GM21717 (cell line): ENCODE measurements around the gene KLF7.

ENCODE experiments used
- ATAC-seq: cut with Tn5 transposase; IDR thresholded peaks from one replicate; pipeline ENCODE4 v1.9.1; 2021; ENCODE audit warnings: mild to moderate bottlenecking, moderate library complexity; ENCODE audit not compliant: unreplicated experiment

Gene KLF7

DNA sequence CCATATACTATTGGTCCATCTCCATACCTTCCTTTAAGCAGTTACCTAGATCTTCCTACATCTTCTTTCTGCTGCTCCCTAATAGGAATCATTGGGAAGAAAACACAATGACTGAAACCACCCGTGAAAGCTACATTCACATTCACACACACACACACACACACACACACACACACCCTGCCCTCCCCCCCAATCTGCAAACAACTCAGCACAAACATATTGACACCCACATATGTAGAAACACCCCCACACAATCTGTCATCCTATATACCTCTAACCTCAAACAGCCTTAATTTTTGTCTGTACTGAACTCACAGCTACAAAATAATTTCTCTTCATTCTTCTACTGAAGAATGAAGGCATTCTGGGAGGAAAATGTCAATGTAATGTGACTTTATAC is 63.8 kb downstream of the KLF7 start:
- no peak for ATAC-seq

DNA sequence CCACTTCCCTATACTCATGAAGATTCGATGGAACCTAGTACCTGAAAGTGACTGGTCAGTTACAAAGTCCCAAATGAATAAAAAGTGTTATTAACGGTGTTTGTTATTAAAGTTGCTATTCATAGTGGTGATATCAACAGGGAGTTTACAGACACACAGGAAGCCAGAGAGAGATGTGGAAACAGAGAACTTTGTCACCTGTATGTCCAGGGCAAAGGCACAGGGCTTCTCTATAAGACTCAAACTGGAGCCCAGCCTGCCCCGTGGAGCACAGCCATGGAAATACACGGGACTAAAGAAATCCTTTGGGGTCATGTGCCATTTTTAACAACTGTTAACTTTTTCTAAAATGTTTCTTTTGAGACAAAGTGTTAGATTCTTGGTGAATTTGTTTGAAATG is 68.5 kb downstream of the KLF7 start:
- ATAC-seq, result no peak

DNA sequence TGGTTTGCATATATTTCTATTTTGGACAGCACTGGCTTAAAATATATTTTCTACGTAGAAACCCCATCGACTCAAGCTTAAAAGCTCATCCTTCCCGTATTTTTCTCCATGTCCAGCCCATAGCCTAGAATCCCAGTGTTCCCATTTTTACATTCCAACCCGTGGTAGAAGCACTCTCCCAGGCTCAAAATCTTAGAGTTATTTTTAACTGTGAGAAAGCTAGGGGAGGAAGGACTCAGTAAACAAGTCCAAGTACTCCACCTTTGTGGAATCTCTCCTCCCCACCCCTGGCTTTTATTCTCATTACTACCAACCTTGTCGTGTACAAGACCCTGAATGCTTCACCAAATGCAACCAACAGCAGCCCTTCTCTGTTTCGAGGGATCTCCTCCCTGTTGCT is 69.8 kb downstream of the KLF7 start:
- no peak for ATAC-seq

DNA sequence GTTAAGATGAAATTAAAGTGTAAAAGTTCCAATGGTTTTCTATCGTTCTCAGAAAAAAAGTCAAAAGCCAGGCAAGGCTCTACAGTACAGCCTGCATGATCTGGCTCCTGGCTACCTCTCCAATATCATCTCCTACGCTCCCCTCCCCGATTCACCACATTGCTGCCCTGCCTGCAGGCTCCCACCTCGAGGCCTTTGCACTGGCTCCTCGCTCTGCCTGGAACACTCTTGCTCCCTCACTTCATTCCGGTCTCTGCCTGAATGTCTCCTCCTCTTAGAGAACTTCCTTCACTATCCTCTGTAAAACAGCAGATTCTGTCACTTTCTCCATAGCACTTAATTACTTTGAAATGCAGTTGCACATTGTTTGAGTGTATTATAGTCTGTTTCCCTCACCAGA is 72.5 kb downstream of the KLF7 start:
- ATAC-seq, result no peak

DNA sequence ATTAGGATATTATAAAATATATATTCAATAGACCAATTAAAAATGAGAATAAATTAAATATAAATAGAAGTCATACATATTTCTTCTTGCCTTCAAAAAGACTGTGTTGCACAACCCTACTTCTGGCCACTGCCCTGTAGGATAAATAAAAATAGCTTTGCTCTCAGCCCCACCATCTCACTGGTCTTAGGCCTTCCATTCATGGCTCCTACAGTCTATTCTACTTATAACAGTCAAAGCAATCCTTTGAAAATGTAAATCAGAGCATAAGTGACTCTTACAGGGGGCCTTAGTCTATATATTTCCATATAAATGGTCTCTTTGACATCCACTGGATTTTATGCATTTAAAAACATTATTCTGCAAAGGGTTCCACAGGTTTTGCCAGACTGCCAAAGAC is 72.9 kb downstream of the KLF7 start:
- no peak for ATAC-seq

DNA sequence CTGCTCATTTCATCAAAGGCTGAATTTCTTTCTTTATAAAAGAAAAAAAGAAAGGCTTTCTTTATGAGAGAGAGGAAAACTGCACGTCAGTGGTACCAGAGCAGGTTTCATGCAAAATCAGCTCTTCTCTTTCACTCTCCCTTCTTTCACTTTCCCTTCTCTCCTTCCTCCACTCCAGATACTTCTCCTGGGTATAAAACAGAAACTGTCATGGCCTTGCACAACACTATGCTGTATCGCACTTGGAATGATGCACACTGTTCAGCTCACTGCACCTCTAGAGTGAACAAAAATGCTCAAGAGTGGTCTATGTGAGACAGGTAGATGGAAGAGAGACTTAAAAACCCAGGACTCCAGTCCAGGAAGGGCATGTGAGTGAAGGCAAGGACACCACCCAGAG is 73.8 kb downstream of the KLF7 start:
- no peak for ATAC-seq

DNA sequence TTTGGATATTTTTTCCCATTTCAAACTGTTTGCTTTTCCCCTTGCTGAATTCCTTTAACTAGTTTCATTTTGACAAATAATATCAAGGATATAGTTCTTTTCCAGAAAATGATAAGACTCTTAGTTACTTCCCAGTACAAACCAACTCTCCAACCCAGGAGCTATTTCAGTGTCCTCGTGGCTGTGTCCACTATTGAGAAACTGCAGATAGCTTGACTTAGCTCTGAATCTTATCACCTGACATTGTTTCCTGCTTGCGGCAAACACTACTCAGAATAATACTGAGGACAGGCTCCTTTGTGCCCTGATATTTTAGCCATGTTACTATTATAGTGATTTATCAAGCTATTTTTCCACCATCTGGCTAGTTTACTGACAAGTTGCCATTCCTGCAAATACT is 74.6 kb downstream of the KLF7 start:
- no peak for ATAC-seq

DNA sequence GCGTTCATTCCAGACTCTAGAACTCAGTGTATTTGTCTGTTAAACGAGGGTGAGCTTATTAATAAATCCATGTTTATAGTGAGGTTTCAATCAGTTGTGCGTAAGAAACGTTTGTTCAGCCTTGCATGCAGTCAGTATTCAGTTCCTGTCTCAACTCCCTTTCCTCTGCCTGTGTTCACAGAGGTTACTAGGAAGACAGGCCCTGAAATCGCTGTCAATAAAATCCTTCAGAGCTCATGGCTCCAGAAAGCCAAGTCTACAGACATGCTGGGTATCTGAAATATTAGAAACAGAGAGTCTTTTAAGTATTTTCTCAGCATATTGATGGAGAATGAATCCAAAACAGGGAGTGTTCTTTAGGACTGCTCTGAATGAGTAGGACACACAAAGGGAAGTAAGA is 75.4 kb downstream of the KLF7 start:
- no peak for ATAC-seq

DNA sequence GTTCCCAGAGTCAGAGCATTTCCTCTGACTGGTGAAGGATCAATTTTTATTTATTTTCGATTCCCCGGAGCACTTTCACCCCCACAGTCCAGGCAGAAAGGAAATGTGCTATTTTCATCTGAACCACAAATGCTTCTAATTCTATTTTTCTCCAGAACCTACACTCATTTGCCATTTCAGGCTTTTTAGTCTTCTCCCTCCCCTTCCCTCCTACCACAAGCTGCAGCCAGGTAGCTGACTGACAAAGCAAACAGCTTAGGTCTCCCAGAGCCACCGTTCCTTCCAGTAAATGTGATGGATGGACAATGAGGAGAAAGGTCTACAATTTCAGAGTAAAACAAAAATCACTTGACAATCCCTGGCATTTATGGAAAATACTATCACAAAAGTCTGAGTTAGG is 76.9 kb downstream of the KLF7 start:
- no peak for ATAC-seq

DNA sequence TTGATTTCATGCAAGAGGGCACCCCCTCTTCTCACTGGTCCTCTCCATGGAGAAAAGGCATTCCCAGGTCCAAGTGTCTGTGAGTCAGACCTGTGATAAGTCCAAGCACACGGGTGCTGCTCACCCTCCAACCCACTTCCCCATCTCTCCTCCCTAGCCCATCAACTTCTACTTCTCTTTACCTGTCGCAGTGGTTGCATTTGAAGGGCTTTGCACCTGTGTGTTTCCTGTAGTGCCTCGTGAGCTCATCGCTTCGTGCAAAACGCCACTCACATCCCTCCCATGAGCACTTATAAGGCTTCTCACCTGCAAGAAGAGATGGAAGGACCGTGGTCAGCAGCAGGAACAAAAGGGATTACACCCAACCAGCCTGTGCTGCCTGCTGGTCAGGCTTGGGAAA is 77.5 kb downstream of the KLF7 start:
- no peak for ATAC-seq

DNA sequence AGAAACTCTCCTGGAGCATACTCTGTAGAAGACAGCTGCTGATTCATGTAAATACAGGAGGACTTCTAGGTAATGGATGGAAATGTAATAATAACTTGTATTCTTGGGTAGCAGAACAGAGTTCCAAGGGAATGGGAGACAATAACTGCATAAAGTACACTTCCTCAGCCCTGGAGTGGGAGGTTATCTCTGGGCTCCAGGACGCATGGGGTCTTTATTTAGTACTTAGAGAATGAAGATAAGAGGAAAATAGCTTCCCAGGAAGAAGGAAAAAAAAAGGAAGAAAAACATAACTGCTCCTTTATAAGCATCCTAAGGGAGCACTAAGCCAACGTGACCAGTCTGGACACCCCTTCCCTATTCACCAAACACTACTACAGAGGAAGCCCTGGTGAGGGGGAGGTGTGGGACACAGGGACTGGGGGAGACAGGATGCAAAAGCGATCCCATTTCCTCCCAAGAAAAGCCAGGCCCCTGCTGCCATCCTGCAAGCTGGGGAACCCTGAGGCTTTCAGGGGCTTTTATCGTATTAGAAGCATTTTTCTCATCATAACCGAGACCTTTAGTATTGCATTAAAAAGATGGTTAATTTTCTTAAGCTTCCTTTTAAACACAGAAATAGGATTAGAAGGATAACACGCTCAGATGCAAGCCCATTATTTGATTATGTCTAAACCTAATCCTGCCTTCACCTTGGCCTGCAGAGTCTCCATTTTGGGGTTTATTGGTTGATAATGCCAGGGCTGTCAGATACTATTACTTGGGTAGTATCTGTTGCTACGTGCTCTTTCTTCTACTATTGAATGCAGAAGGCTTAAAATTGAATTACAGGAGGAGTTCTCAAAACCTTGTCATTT is 78.5 kb downstream of the KLF7 start:
- ATAC-seq, result no peak

DNA sequence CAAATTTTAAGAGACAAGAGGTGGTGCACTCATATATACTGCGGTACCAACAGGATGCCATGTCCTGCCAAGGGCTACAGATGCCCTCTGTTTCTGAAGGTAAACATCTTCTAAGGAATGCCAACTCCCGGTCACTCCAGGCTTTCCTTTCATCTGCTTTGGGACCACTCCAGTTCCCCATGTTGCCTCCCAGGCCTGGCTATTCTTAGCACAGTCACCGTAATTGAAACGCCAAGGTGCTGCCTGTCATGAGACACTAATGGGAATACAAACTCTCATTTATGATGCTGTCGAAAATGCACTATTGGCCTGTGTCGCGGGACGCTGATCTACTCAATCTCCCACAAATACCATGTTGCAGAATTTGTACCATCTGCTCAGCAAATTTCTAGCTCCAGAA is 79.6 kb downstream of the KLF7 start:
- no peak for ATAC-seq

DNA sequence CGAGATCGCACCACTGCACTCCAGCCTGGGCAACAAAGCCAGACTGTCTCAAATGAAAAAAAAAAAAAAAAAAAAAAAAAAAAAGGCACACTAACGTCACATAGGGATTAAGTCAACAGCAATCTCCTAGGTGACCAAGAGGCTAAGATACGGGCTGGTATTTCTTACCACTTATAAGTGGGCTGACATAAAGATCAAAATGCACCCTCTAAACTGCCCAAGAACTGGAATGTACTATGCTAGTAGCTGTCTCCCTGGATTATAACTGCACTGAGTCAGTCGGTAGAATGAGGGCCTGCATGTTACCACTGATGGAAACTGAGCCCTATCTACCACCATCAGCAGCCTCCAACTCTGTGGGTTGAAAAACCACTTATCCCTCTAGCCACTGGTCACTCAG is 80.6 kb downstream of the KLF7 start:
- no peak for ATAC-seq

DNA sequence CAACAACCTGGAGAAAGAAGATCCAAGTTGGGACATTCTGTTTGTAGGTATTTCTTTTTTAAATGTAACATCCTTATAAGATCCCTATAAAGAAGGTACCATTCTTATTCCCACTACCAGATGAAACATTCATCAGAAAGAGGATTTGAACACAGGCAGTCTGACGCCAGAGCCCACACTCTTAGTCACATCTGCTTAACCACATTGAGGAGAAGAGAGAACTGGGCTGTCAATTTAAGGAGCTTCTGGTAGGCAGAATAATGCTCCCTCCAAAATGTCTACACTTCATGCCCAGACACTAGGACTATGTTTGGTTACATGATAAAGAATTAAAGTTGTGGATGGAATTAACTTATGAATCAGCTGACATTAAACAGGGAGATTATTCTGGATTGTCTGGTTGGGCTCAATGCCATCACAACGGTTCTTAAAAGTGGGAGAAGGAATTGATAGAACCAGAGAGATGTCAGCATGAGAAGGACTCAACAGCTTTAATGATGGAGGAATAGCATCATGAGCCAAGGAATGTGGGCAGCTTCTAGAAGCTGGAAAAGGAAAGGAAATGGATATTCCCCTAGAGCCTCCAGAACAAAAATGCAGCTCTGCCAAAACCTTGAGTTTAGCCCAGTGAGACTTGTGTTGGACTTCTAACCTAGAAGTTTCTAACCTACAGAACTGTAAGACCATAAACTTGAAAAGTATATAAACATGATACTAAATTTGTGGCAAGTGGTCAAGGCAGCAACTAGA is 82.2 kb downstream of the KLF7 start:
- no peak for ATAC-seq

DNA sequence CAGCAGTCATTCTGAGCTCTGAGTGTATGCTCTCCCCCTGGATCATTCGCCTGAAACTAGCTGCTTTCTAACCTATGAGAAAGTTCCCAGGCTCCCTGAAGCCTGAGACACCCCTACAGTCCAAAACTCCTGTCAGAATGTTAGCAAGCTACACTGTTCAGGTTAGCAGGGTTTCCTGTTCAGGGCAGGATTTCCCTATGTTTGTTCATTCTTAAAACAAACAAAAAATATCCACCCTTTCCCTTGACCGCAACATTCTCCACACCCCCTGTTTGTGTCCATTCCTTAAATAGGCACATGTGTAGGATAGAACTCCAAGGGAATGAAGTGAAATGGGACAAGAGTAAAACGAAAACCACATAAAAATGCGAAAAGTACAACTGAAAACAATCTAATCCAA is 83.1 kb downstream of the KLF7 start:
- no peak for ATAC-seq

DNA sequence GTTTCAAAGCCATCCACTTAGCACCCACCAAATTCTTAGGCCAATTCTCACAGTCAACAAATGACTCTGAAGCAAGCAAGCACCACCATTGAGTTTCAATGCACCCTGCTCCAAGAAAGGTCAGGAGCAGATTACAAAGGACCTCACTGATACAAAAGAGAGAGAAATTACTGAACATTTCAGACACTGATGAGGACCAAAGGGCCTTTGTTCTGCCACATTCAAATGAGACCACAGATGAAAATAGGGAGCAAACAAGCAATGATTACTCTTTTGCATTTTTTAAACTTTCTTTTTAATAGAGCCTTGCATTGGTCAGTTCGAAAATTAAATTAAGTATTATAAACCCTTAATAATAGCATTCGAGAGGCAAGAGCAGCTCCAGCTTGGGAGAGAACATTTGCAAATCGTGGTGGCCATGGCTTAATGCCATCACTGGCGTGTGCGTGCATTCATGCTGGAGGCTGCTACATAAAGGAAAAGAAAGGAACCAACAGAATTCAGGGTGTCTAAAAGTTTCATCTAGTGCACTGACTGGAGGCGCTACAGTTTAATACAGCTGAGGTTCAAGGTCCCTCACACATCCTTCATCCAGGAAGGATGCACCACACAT is 87.5 kb downstream of the KLF7 start:
- no peak for ATAC-seq

DNA sequence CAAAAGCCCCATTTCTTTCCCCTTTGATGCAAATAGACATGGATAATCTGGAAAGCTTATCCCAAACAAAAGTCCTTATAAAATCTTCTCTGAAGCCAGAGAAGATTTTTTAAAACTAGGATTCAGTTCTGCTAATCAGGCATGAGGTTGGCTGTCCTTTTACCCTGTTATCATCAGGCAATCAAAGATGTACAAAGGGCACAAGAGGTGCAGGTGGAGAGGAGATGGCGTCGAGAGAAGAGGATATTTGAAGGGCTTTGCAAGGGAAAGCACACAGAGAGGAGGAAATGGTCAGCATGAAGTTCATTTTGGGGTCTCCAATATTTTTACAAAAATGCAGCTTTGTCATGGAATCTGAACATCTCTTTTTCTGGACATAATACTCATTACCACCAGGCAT is 88.5 kb downstream of the KLF7 start:
- no peak for ATAC-seq

DNA sequence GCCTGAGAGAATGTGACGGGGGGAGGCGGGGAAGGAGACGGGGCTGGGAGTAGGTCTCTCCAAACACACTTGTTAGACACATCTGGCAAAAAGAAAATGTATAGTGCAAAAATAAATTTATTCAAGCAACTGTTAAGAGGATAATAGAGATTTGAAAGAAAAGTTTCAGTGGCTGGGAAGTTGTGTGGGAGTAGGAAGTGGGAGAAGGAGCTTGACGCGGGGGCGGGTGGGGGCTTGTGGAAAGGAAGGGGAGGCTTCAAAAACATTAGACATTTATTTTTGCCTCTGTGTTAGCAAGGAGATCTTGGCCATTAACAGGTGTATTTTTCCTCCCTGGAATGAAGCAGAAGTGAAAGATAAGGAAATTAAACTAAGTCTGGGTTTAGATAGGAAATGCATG is 90.3 kb downstream of the KLF7 start:
- no peak for ATAC-seq

DNA sequence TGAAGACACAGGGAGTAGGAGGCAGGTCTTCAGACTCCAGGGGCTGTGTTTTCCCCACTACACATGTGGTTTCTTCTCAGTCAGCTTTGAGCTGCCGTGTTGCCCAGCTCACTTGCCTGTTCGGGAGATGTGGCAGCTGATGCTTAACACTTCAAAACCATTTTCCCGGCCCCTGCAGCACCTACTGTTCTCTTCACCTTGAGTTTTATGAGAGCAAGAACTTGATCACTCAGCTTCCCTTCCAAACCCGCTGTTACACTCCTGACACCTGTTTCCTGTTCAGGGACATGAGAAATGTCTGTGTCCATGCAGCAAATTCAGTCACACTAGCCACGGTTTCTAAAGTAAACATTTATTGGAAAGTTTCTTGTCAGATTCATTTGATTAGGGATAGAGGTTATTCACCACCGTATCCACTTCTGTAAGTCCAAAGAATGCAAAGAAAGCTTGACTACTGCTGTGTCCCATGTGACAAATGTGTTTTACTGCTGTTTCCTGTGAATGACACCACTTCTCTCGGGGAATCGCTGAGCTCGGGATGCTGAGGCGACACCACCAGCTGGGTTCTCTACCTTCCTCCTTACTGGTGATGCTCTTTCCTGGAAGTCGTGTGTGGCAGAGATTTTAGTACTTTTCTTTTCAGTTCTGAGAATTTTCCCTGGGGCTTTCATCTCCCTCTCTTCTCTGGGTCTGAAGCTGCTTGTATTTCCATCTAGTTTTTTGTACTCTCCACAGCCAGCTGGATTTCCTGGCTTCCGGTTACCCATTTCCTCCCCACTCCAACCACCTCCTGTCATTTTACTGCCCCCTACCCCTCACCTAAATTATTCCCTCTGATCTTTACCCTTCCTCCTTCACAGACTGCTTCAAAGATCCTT is 91.7 kb downstream of the KLF7 start:
- ATAC-seq, result peak; percentile 50

DNA sequence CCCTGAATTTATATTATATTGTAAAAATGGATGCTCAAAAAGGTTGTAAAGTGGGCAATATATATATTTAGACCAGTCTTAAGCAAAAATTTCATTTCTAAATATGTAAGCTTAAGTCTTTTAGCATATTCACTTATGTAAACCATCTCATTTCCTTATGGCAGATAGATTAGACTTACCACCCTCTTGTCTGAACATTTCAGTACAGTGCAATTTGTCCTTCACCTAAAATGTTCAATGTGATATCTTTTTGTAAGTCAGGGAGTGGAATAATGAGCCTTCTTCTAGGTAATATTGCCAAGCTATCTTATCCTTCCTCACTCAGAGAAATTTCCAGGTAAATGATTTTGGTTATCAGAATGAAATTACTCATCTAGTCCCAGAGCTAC is 92.3 kb downstream of the KLF7 start:
- no peak for ATAC-seq

DNA sequence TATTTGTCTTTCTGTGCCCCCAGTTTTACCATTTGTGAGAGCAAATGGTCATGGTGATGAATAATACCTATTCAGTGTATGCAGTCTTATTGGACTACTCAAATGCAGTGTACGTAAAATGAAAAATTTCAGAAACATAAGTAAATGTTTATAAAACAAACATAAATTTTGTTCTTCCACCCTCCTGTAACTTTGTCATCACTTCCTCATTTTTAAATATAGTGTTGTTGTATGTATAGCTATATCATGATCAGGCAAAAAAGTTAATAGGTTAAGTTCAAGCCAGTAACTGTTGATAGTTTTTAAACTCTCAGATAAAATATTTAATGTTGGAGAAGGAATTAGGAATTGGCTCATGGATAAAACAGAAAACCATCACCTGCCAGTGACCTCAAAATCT is 93.2 kb downstream of the KLF7 start:
- ATAC-seq, result no peak
